A673 (cell line): ENCODE results near the gene GOLGA8H. TPM values are rescaled to one million over a fixed set of nuclear protein-coding genes. Genes with fewer than 3 reads are reported as not detected.
A peak's percentile ranks its signal among the peaks of the same experiment; 100 is the strongest.
"Not testable (repeated sequence)": the region's sequence is repeated elsewhere in the genome, so short reads cannot be mapped to it uniquely, and the experiment has no call there.

Experiments
- BruUV-seq: library from RNA; stranded (reverse); fragments of 400-500 nt; replicated peaks from 2 replicates; lab custom pipeline; 2021; lab: Mats Ljungman, UMichigan
- CTCF ChIA-PET: fragments of 300-600 bp; sonication (Branson Sonifier 250); formaldehyde crosslinking; loops from one replicate; lab custom pipeline; 2022; ENCODE audit warnings: antibody characterized with exemption; lab: Charles Lee
- POLR2A ChIA-PET: fragments of 300-600 bp; sonication (Branson Sonifier 250); formaldehyde crosslinking; loops from one replicate; lab custom pipeline; 2022; ENCODE audit warnings: antibody characterized with exemption; ENCODE audit not compliant: low non-redundant PET; lab: Charles Lee
- DNase-seq: peaks from one replicate; pipeline ENCODE4 v3.0.0-alpha.2; 2015; ENCODE audit warnings: low spot score
- H3K27ac ChIP-seq: fragments of 200-600 bp; sonication (generic); 2 replicates; pipeline ENCODE4 v1.5.1; 2016; ENCODE audit warnings: mixed run types, low read depth, mild to moderate bottlenecking, mixed read lengths, antibody characterized with exemption, low read length; ENCODE audit not compliant: poor library complexity, severe bottlenecking
- H3K27me3 ChIP-seq: fragments of 200-600 bp; sonication (generic); replicated peaks from 2 replicates; pipeline ENCODE4 v1.6.1; 2017; ENCODE audit warnings: mixed run types, low read depth, mild to moderate bottlenecking, mixed read lengths, antibody characterized with exemption, low read length; ENCODE audit not compliant: insufficient read depth, poor library complexity
- H3K36me3 ChIP-seq: fragments of 200-600 bp; sonication (generic); 2 replicates; pipeline ENCODE4 v1.6.1; 2016; ENCODE audit warnings: mixed run types, mild to moderate bottlenecking, mixed read lengths, antibody characterized with exemption, low read length; ENCODE audit not compliant: insufficient read depth, poor library complexity, severe bottlenecking
- H3K4me1 ChIP-seq: fragments of 200-600 bp; sonication (generic); 2 replicates; pipeline ENCODE4 v1.6.1; 2017; ENCODE audit warnings: mixed run types, mild to moderate bottlenecking, mixed read lengths, antibody characterized with exemption, low read length; ENCODE audit not compliant: insufficient read depth, poor library complexity, severe bottlenecking
- H3K4me3 ChIP-seq: fragments of 200-600 bp; sonication (generic); 2 replicates; pipeline ENCODE4 v1.5.1; 2016; ENCODE audit warnings: low read depth, mixed run types, mild to moderate bottlenecking, mixed read lengths, low read length; ENCODE audit not compliant: poor library complexity, severe bottlenecking
- H3K9me3 ChIP-seq: fragments of 200-600 bp; sonication (generic); 2 replicates; pipeline ENCODE4 v1.6.1; 2016; ENCODE audit warnings: mixed run types, low read depth, mild to moderate bottlenecking, mixed read lengths, antibody characterized with exemption, low read length; ENCODE audit not compliant: poor library complexity, severe bottlenecking
- CTCF ChIP-seq: fragments of 300-800, 200-600 bp; sonication (generic); conservative IDR thresholded peaks from 2 replicates; pipeline ENCODE4 v1.5.1; 2017; ENCODE audit warnings: low read depth, mild to moderate bottlenecking, antibody characterized with exemption, low read length, moderate library complexity, mixed read lengths
- intact Hi-C: fragments of 100-400 bp; cut with micrococcal nuclease; formaldehyde crosslinking; loops from one replicate; pipeline ENCODE4 v1.10.0; 2022; ENCODE audit not compliant: unreplicated experiment
- total RNA-seq: library from RNA; stranded (reverse); gene quantifications from 2 replicates; pipeline ENCODE4 v1.2.3, GENCODE V29; 2021

The GOLGA8H gene
- total RNA-seq, 1 experiment from 2014 or later: not detected

- BruUV-seq, POLR2A ChIA-PET: not testable (repeated sequence)
These were observed 57.3 kb downstream of the GOLGA8H start for GRCh38 chr15:30661154-30661553.

More at GRCh38 chr15:30661154-30661553, 57.3 kb downstream of the GOLGA8H start:
- DNase-seq: peak; percentile 21
- intact Hi-C loops: loop anchor here (10.0 kb wide), 1 partner anchor 94 kb away; no protein-coding TSS in a partner anchor
- H3K27ac ChIP-seq, CTCF ChIA-PET, H3K4me3 ChIP-seq, H3K9me3 ChIP-seq, H3K27me3 ChIP-seq, H3K4me1 ChIP-seq: not testable (repeated sequence)
- peak; percentile 51 for TF ChIP-seq CTCF
- H3K36me3 ChIP-seq: peaks cover 18% of the 10 kb centered on the region

Other genes with a start within 250 kb of the GOLGA8H start
- gene CHRFAM7A, start 210.5 kb upstream of the GOLGA8H start, total RNA-seq: 0.85 TPM in 1 of 2 replicates, not detected in the other
- 0.90 and 1.2 TPM in 2 replicates for gene GOLGA8R, start 189.8 kb upstream of the GOLGA8H start, total RNA-seq
- gene GOLGA8Q, start 52.0 kb upstream of the GOLGA8H start, total RNA-seq: 0.56 and 1.8 TPM in 2 replicates